Gastroesophageal sphincter (tissue), 4 donors: Measurements from ENCODE around the gene SELENOV. TPM values are rescaled to one million over a fixed set of nuclear protein-coding genes. Genes with fewer than 3 reads are reported as not detected.
A peak's percentile ranks its signal among the peaks of the same experiment; 100 is the strongest.

Experiments used
- ATAC-seq: fragments of 150-250 bp; one replicate; pipeline ENCODE4 v1.9.1; 2016; ENCODE audit warnings: mild to moderate bottlenecking, moderate library complexity
- H3K27ac ChIP-seq, 4 donors: fragments of 200-600 bp; sonication (generic) in 3 of 4; 1 replicate in 3 of 4; 2 replicates in 1 of 4; pipeline ENCODE4 v1.5.1; 2016 to 2019
- H3K27me3 ChIP-seq: fragments of 200-600 bp; sonication (generic); one replicate; pipeline ENCODE4 v1.5.1; 2019
- H3K36me3 ChIP-seq, 2 donors: fragments of 200-600 bp; sonication (generic); one replicate each; pipeline ENCODE4 v1.5.1; 2019; ENCODE audit warnings: control low read depth in 1 of 2
- H3K4me1 ChIP-seq, 3 donors: fragments of 200-600 bp; sonication (generic); 1 replicate in 2 of 3; 2 replicates in 1 of 3; pipeline ENCODE4 v1.5.1; 2016 to 2019; ENCODE audit warnings: control low read depth in 2 of 3
- H3K4me3 ChIP-seq, 2 donors: fragments of 200-600 bp; sonication (generic); one replicate each; pipeline ENCODE4 v1.5.1; 2019; ENCODE audit warnings: mild to moderate bottlenecking in 1 of 2, moderate library complexity in 1 of 2
- H3K9me3 ChIP-seq, 3 donors: fragments of 200-600 bp; sonication (generic); one replicate each; pipeline ENCODE4 v1.5.1; 2017 to 2019; ENCODE audit warnings: control low read depth in 2 of 3
- CTCF ChIP-seq, 4 experiments: fragments of 200-600 bp in 2 of 4; fragments of 450-650 bp in 2 of 4; sonication (generic) in 1 of 4; IDR thresholded peaks; one replicate each; pipeline ENCODE4 v1.5.1; 2017 to 2019; ENCODE audit warnings: antibody characterized with exemption in 4 of 4, mild to moderate bottlenecking in 2 of 4, moderate library complexity in 2 of 4
- EP300 ChIP-seq: sonication (generic); formaldehyde crosslinking; IDR thresholded peaks from one replicate; pipeline ENCODE4 v1.6.1; 2017; ENCODE audit warnings: antibody characterized with exemption, mild to moderate bottlenecking
- POLR2A ChIP-seq, 2 donors: fragments of 450-650 bp; IDR thresholded peaks; one replicate each; pipeline ENCODE4 v1.6.1; 2017; ENCODE audit warnings: antibody characterized with exemption in 2 of 2, mild to moderate bottlenecking in 2 of 2, moderate library complexity in 1 of 2
- POLR2AphosphoS5 ChIP-seq: sonication (generic); formaldehyde crosslinking; IDR thresholded peaks from one replicate; pipeline ENCODE4 v1.6.1; 2017; ENCODE audit warnings: antibody characterized with exemption
- WGBS, 2 donors: methylation state at CpG; one replicate each; pipeline ENCODE4 v1.1.5; 2018; ENCODE audit warnings: low coverage in 1 of 2; 5-methylcytosine and 5-hydroxymethylcytosine counted together
- total RNA-seq, 4 donors: library from RNA; depleted of rRNA; stranded (reverse); fragments of >200 nt; gene quantifications; one replicate each; pipeline ENCODE4 v1.1.0, GENCODE V29; 2016

SELENOV gene
- total RNA-seq, 4 donors from 2014 or later, result not detected

GRCh38 chr19:39533791-39534190, 18.9 kb downstream of the SELENOV start:
- H3K4me3 ChIP-seq, result no peak overlapping the region
- no peak for ATAC-seq
- peaks cover 0 to 6% of the 10 kb centered on the region in 2 donors for H3K36me3 ChIP-seq
- no peaks in the 10 kb centered on the region for H3K27me3 ChIP-seq
- H3K27ac ChIP-seq, result no peak overlapping the region
- WGBS, 2 donors, result 65 to 71% methylated on average over 1 to 3 of the region's 3 CpGs
- TF ChIP-seq POLR2AphosphoS5 (no peak), POLR2A (IDR thresholded peaks at IDR 0.05) (no peak), EP300 (no peak), CTCF (IDR thresholded peaks at IDR 0.05) (no peak)
- no peaks in the 10 kb centered on the region for H3K9me3 ChIP-seq
- peaks cover 3 to 51% (median 24%) of the 10 kb centered on the region in 3 donors for H3K4me1 ChIP-seq

- peak overlapping the region; percentile 89 to 99 (median 96) for H3K27ac ChIP-seq
- H3K4me1 ChIP-seq, result peaks cover 6 to 26% (median 17%) of the 10 kb centered on the region in 3 donors
- 1 to 5% methylated on average over 9 to 10 of the region's 10 CpGs for WGBS, 2 donors
- no peaks in the 10 kb centered on the region for H3K36me3 ChIP-seq
- no peak for ATAC-seq
- H3K9me3 ChIP-seq, result no peaks in the 10 kb centered on the region
- peak overlapping the region; percentile 81 to 82 for H3K4me3 ChIP-seq
- no peak for TF ChIP-seq EP300
- TF ChIP-seq POLR2AphosphoS5, result no peak
- TF ChIP-seq CTCF (IDR thresholded peaks at IDR 0.05), result no peak
- no peak for TF ChIP-seq POLR2A (IDR thresholded peaks at IDR 0.05)
- H3K27me3 ChIP-seq, result no peaks in the 10 kb centered on the region
Observed at GRCh38 chr19:39539165-39539517, 24.2 kb downstream of the SELENOV start.

- WGBS, 2 donors, result 0 to 1% methylated on average over 3 to 16 of the region's 84 CpGs
- no peaks in the 10 kb centered on the region for H3K36me3 ChIP-seq
- H3K4me3 ChIP-seq, result peak within 1 kb of the TSS; percentile 81 to 82
- H3K9me3 ChIP-seq, result no peaks in the 10 kb centered on the region
- peaks cover 6 to 26% (median 17%) of the 10 kb centered on the region in 3 donors for H3K4me1 ChIP-seq
- peak; percentile 98 for ATAC-seq
- peak within 1 kb of the TSS; percentile 89 to 99 (median 96) for H3K27ac ChIP-seq
- TF ChIP-seq CTCF (IDR thresholded peaks at IDR 0.05) (peak; percentile 46 to 94 (median 78)), POLR2AphosphoS5 (peak; percentile 91), POLR2A (IDR thresholded peaks at IDR 0.05) (peak; percentile 79 to 81), EP300 (no peak)
- peaks cover 5% of the 10 kb centered on the region for H3K27me3 ChIP-seq
Observed at GRCh38 chr19:39539518-39540332, 24.8 kb downstream of the SELENOV start, which contains the start of gene EID2. Gene EID2, minus strand, starts transcription at chr19:39540161. Its CDS starts 82 bp downstream, at chr19:39540079.

GRCh38 chr19:39540333-39540673, 25.4 kb downstream of the SELENOV start:
- peak overlapping the region in 1 of 2 donors; percentile 82 for H3K4me3 ChIP-seq
- peak overlapping the region in 2 of 4 donors; percentile 94 to 98 for H3K27ac ChIP-seq
- peaks cover 6 to 26% (median 17%) of the 10 kb centered on the region in 3 donors for H3K4me1 ChIP-seq
- H3K27me3 ChIP-seq, result peaks cover 9% of the 10 kb centered on the region
- 5 to 10% methylated on average over 6 to 10 of the region's 10 CpGs for WGBS, 2 donors
- H3K9me3 ChIP-seq, result no peaks in the 10 kb centered on the region
- TF ChIP-seq CTCF (IDR thresholded peaks at IDR 0.05) (peak in 1 of 4 experiments; percentile 6), POLR2AphosphoS5 (no peak)
- ATAC-seq, result no peak
- no peaks in the 10 kb centered on the region for H3K36me3 ChIP-seq

GRCh38 chr19:39542206-39542605, 27.3 kb downstream of the SELENOV start:
- Histone ChIP-seq H3K9me3 (no peaks in the 10 kb centered on the region), H3K27me3 (peaks cover 20% of the 10 kb centered on the region), H3K27ac (no peak overlapping the region), H3K36me3 (no peaks in the 10 kb centered on the region), H3K4me3 (no peak overlapping the region), H3K4me1 (peaks cover 6 to 24% (median 17%) of the 10 kb centered on the region in 3 donors)
- 50% methylated on average over 1 of the region's 2 CpGs; no CpG with 5 or more reads in 1 of the 2 donors for WGBS, 2 donors
- TF ChIP-seq EP300 (no peak), POLR2A (IDR thresholded peaks at IDR 0.05) (no peak), CTCF (IDR thresholded peaks at IDR 0.05) (no peak)
- no peak for ATAC-seq
